GM18507 (cell line): ENCODE results near the gene ZBTB7B.

ENCODE experiments used
- DNase-seq: peaks from one replicate; pipeline ENCODE4 v3.0.0; 2011; ENCODE audit warnings: low read depth; ENCODE audit not compliant: insufficient read length; ENCODE audit errors: extremely low spot score
- FAIRE-seq: peaks from 2 replicates; lab custom pipeline; 2011; peaks lifted over from hg19 to GRCh38; lab: Jason Lieb, UNC

ZBTB7B gene

DNA sequence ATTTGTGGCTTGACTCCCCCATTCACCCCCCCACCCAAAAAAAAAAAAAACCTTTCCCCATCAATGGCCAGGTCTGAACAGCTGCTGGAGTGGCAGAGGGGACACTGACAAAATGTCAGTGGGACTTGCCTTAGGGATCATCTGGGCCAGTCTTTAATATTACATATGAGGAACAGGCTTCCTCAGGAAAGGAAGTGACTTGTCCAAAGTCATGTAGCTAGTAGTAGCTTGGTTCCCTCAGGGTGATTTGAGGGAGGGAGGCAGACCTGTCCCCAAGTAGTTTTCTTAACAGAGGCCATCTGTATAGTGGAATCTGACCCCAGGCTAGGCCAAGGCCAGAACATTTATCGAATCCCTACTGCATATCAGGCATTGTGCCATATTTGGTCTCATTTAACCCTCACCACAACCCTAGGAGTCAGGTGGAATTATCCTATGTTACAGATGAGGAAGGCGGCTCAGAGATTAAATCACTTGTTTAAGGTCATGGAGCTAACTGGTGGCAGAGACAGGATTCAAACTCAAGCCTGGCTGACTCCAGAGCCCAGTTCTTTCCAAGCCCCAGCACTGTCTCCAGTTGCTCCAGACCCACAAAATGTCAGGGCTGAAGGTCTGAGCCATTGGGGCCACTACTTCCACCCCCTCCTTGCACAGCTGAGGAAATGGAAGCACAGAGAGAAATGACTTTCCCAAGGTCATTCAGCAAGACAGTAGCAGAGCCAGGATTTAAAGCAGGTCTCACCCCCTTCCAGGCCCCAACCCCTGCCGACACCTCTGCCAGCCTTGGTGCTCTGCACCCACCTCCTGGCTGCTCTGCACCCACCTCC lies 10.4 kb downstream of the ZBTB7B start:
- DNase-seq (no peak), FAIRE-seq (no peak)

GRCh38 chr1:155013632-155014031 lies 11.0 kb downstream of the ZBTB7B start:
- no peak for FAIRE-seq

DNA sequence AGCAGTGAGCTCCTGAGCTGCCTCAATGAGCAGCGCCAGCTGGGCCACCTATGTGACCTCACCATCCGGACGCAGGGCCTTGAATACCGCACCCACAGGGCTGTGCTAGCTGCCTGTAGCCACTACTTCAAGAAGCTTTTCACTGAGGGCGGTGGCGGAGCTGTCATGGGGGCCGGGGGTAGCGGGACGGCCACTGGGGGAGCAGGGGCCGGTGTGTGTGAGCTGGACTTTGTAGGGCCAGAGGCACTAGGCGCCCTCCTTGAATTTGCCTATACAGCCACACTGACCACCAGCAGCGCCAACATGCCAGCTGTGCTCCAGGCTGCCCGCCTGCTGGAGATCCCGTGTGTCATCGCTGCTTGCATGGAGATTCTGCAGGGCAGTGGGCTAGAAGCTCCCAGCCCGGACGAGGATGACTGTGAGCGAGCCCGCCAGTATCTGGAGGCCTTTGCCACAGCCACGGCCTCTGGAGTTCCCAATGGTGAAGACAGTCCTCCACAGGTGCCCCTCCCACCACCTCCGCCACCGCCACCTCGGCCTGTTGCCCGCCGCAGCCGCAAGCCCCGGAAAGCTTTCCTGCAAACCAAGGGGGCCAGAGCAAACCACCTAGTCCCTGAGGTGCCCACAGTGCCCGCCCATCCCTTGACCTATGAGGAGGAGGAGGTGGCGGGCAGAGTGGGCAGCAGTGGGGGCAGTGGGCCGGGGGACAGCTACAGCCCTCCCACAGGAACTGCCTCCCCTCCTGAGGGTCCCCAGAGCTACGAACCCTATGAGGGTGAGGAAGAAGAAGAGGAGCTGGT lies 12.3 kb downstream of the ZBTB7B start:
- DNase-seq, result no peak
- FAIRE-seq, result no peak

More at GRCh38 chr1:155013632-155014031, 11.0 kb downstream of the ZBTB7B start:
- no peak for DNase-seq

DNA sequence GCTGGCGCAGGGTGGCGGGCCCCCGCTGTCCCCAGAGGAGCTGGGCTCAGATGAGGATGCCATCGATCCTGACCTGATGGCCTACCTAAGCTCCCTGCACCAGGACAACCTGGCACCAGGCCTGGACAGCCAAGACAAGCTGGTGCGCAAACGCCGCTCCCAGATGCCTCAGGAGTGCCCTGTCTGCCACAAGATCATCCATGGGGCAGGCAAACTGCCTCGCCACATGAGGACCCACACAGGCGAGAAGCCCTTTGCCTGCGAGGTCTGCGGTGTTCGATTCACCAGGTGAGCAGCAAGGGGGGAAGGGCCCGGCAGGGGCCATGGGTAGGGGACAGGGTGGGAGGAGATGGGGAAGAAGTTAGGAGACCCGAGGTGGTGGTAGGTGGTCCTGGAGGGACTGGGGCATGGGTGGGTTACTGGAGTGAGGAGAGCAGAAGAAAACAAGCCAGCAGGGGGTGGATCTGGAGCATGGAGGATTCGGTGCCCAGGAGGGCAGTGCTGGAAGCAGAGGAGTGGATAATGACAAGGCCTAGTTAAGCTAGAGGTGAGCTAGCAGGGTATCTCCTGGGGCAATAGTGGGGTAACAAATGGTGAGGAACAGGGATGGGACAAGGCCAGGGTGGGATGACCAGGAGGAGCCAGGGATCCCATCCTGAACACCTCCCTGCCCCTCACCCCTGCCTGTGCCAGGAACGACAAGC lies 13.1 kb downstream of the ZBTB7B start:
- no peak for DNase-seq
- no peak for FAIRE-seq

DNA sequence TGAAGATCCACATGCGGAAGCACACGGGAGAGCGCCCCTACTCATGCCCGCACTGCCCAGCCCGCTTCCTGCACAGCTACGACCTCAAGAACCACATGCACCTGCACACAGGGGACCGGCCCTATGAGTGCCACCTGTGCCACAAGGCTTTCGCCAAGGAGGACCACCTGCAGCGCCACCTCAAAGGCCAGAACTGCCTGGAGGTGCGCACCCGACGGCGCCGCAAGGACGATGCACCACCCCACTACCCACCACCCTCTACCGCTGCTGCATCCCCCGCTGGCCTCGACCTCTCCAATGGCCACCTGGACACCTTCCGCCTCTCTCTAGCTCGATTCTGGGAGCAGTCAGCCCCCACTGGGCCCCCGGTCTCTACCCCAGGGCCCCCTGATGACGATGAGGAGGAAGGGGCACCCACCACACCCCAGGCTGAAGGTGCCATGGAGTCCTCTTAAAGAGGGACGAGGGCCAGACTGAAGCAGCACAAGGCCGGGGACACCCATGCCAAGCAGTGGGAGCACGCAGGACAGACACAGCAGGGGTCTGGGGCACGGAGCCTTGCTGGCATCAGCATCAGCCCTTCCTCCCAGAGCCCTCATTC lies 13.7 kb downstream of the ZBTB7B start:
- DNase-seq, result no peak
- no peak for FAIRE-seq

DNA sequence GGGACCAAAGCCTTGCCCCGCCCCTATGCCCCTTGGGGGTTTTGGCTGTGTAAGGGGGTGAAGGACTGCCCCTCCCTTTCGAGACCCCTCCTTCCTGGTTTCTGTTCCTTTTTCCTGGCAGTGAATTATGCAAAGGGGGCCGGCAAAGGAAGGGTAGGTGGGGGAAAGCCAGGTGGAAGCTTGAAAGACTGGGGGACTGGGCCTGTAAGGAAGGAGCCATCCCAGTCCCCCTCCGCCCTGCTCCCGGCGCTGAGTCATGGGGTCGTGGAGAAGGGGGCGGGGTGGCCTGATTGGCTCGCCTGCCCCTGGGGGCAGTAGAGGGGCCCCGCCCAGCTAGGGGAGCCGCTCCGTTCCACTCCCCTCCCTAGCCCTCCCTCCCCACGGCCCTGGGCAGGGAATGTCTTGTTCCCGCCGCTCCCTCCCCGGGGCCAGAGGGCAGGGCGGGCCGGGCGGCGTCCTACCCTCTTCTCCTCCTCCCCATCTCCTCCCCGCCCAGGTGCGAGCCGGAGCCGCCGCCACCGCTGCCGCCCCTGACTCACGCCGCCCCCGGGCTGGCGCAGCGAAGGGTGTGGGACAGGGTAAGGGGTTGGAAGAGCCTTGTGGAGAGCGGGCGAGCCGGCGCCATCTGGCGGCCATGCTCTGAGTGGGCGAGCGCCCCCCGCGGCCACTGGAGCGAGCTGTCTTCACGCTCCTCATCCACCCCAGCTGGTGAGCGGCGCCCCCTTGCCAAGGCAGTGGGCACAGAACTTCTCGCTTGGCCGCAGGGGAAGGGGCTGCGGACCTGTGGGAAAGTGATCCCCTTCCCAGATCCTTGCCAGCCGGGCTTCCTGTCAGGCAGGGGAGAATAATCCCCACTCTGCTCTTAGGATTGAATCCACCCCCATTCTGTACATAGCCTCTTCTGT lies 14.7 kb downstream of the ZBTB7B start:
- peak; percentile 84 for FAIRE-seq

DNA sequence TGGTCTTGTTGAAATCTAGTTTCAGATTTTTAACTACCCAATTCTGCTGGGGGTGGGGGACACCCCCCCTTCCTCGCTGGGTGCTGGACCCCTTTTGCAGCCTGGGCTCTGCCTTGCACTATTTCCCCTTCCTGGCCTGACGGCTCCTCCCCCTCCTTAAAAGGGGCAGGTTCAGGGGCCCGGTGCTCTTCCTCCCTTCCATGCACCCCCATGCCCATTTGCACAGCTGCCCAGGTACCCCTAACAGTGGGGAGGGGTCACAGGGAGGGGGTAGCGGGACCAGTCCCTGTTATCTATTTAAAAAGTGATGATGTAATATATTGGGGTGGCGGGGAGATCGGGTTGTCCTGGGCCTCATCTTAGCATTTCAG lies 15.3 kb downstream of the ZBTB7B start:
- no peak for DNase-seq
- no peak for FAIRE-seq

More for the DNA sequence above, 14.7 kb downstream of the ZBTB7B start:
- DNase-seq, result peak; percentile 78

DNA sequence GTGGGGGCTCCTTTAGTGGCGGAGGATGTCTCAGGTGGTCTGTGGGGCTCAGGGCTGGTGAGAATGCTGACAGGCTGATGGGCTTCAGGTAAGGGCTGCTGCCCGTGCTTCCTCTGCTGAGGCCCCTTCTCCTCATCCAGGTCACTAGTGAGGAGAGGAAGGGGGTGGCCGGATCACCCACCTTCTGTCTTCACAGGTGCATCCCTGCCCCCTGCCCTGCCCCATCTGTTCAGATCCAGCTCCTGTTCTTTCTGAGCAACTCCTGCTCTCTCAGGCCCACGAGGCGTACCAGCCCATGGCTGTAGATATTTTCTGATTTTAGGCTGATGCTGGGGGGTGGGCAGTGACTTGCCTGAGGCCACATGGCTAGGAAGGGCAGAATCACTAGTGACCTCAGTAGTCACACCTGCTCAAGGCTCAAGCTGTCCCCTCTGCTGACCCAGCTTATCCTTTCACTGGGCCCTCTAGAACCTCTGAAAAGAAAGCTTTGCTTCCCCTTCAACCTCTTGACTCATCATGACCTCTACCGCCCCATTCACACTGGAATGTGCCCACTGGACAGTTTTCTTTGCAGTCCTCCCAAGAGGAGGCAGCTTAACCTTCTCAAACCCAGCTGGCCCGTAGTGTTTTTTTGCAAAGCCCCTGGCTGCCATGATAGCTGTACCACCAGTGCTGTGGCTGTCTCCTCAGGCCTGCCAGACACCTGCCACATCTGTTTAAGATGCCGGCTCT lies 16.2 kb downstream of the ZBTB7B start:
- FAIRE-seq, result no peak
- no peak for DNase-seq

GRCh38 chr1:155019377-155020245 lies 17.0 kb downstream of the ZBTB7B start:
- FAIRE-seq, result no peak

DNA sequence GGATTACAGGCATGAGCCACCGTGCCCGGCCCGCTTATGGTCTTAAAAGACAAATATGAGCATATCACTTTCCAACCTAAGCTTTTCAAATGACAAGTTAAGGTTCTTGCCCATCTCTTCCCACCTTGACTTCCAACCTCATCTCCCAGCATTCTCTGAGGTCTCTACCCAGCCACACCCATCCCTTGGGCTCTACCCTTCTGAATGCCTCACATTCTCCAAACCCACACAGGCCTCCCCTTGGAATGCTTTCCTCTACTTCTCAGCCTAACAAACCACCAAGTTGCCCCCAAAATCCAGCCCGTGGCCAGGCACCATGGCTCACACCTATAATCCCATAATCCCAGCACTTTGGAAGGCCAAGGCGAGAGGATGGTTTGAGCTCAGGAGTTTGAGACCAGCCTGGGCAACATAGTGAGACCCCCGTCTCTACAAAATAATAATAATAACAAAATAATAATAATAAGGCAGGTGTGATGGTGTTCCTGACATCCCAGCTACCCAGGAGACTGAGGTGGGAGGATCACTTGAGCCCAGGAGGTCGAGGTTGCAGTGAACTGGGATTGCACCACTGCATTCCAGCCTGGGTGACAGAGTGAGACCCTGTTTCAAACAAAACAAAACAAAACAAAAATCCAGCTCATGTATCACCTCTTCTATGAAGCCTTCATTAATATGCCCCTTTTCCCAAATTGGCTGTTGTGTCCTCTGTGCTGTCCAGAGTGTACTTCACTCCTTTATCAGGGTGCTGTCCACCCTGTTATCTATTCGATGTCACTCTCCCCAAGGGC lies 19.7 kb downstream of the ZBTB7B start:
- no peak for FAIRE-seq
- no peak for DNase-seq

More at GRCh38 chr1:155019377-155020245, 17.0 kb downstream of the ZBTB7B start:
- DNase-seq, result no peak

DNA sequence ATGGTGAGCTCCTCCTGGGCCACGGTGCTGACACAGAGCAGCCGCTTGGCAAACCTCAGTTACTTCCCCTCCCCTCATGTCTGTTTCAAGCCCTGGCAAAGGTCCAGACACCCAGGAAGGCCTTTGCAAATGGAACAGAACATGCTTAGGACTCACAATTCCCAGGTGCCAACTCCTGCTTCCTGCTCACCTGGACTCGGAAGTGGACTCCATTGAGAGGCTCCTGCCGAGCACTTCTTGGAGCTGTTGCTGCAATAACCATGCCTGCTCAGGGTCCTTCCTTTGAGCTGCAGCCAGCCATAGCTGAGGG lies 20.3 kb downstream of the ZBTB7B start:
- DNase-seq (no peak), FAIRE-seq (no peak)

GRCh38 chr1:155023627-155024026 lies 21.0 kb downstream of the ZBTB7B start:
- DNase-seq, result no peak
- no peak for FAIRE-seq

DNA sequence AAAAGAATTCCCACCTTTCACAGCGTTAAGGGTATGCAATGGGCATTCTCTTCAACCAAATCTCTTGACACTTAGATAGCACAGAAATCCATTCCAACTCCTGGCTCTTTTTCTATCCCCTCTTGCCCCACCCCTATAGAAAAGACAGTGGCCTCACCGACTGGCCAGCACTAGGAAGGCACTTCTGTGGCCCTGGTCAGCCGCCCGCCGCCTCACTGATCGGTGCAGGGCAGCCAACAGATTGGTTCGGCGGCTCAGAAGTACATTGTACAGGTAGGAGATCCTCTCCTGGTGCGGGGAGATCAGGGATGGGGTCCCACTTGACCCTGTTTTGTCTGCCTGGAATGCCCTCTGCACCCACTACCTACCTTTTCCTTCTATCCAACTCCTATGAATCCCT lies 21.7 kb downstream of the ZBTB7B start:
- no peak for DNase-seq
- no peak for FAIRE-seq

- no peak for FAIRE-seq
- no peak for DNase-seq
Observed at GRCh38 chr1:155026154-155026553, 23.6 kb downstream of the ZBTB7B start.

DNA sequence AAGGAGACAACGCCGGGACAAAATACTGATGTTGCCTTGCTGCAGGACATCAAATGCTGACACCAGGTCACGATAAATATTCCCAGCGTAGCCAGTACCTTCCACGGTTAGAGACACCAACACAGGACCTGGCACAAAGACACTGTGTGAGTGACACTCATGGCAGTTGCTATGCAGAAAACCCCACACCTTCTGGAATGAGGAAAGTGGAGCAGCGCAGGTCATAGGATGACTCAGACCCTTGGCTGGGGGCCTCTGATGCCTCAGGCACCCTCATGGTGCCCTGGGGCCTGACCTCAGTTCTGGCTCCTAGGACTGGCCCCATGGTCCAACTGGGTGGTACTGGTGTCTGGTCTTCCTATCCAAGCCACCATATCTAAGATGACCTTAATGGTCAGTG lies 24.0 kb downstream of the ZBTB7B start:
- DNase-seq, result no peak
- FAIRE-seq, result no peak

DNA sequence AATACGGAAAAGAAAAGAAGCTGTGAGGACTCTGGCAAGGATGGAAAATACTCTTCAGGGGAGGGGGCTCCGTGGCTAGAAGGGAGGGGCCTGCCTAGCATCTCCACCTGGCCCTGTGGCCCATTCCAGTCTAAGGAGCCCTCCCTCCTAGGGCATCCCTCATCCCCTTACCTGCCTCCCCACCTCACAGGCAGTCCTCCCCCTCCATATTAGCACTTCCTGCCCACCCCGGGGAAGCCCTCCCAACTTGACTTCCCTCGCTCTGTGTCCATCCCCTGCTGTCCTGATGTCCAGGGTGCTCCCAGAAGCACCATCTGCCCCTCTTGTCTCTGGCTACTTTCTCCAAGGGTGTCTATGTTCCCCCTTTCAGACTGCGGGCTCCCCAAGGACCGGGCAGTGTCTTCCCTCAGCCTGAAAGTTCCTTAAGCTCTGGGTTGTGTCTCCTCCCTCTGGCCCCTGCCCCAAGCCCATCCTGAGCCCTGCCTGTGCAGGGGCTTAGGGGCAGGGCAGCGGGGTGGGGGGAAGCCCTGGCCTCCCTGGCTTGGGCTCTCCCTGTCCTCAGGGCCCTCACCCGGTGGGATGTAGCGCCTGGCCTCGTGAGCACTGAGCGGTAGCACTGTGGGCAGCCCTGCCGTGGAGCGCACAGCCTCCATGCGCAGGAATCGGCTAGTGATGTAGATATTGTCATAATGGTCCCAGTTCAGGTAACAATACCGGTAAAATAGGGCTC lies 27.1 kb downstream of the ZBTB7B start:
- DNase-seq, result no peak
- FAIRE-seq, result no peak
